T-helper 2 cell (primary cell): ENCODE results near the gene RNASE13.
"Not testable (repeated sequence)": the region's sequence is repeated elsewhere in the genome, so short reads cannot be mapped to it uniquely, and the experiment has no call there.

ENCODE experiments used
- DNase-seq, 5 experiments: peaks; one replicate each; pipeline versions ENCODE4 v3.0.0 to v3.0.0-alpha.2; 2012 to 2022

Gene RNASE13

DNA sequence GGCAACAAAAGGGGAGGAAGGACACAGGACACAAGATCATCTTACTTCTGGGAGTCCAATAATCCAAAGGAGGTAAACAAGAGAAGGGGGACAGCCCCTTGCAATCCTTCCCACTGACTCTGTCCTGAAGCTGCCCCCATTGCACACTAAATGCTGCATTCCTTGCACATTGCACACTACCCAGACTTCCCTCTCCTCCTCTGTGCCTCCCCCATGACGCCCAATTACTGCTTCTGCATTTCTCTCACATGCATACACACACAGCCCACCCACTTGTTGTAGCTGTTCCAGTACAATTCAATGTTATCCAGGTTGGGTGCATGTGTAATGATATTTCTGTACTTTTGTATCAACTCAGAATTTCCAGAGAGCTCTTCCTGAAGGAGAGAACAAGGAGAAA is 15.2 kb downstream of the RNASE13 start:
- no peak for DNase-seq

DNA sequence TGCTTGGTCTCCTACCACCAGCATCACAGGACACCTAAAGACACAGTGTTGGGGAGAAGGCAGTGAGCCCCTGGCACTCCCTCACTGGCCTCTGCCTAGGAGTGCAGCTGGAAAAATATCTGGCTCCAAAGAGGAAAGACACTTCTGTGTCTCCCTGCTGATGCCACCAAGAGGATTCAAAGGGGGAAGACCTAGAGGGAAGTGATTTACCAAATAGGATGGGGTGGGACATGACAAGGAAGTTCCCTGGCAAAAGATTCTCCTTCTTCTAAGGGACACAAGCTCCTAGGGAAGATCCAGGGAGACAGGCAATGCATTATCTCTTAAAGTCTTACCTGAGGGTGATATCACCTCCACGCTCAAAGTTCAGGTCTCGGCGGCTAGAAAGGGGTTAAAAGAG is 15.8 kb downstream of the RNASE13 start:
- DNase-seq, result no peak

- no peak for DNase-seq
Observed at GRCh38 chr14:21018286-21018685, 16.3 kb downstream of the RNASE13 start.

- DNase-seq, result no peak
Observed at GRCh38 chr14:21017528-21018245, 16.9 kb downstream of the RNASE13 start.

- no peak for DNase-seq
Observed at GRCh38 chr14:21016413-21017190, 18.0 kb downstream of the RNASE13 start.

DNA sequence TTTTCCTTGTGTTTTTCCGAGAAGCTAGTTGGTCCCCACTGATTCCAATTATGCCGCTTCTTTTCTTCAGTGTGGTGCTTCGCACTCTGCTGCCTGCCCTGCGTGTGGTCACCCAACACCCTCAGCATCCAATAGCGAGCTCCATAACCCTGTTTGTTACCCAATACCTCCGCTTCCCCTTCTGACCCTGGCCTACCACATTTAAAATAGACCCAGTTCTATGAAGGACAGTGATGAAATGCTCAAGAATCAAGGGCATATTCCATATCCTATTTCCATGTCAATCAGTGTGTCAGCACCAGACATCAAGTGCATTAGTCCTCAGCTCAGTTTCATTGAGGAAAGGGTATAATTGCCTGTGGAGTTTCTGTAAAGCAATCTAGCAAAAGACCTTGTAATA is 19.3 kb downstream of the RNASE13 start:
- DNase-seq, result no peak

- DNase-seq, result peak; percentile 52 to 70 (median 64)
Observed at GRCh38 chr14:21014761-21015190, 19.8 kb downstream of the RNASE13 start.

DNA sequence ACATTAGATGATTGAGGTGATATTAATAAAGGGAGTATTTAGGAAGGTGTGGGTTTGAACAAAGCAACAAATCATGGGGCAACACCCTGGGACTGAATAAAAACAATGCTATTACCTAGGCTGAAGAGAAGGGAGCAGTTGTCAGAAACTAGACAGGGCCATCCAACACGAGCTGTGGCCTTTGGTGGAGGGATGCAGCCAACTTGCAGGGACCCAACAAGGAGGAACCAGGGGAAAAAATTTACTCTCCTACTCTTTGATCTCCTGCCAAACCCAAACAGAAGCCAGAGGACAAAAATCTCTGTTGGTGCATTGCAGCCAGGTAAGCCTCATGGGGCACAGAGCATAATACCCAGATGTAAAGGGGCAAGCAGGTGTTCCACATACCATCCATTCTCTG is 23.5 kb downstream of the RNASE13 start:
- no peak for DNase-seq

- not testable (repeated sequence) for DNase-seq
Observed at GRCh38 chr14:21009721-21010120, 24.9 kb downstream of the RNASE13 start.

GRCh38 chr14:21003788-21004346 is 30.7 kb downstream of the RNASE13 start:
- DNase-seq, result no peak

GRCh38 chr14:21001218-21001617 is 33.4 kb downstream of the RNASE13 start:
- DNase-seq, result no peak

DNA sequence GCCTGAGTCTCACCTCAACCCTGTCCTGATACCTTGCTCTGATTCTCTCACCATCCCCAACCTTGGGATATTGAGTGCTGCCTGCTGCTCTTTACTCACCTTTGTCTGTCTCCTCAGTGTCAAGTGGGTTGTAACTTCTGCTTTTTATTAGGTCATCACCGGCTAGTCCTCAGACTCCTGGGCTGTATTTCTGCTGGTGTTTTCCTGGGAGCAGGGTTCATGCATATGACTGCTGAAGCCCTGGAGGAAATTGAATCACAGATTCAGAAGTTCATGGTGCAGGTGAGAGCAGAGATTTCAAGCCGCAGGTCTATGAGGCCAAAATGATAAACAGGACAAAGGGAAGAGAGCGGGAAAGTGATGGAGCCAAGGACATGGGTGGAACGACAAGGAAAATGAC is 35.0 kb downstream of the RNASE13 start:
- DNase-seq, result no peak

DNA sequence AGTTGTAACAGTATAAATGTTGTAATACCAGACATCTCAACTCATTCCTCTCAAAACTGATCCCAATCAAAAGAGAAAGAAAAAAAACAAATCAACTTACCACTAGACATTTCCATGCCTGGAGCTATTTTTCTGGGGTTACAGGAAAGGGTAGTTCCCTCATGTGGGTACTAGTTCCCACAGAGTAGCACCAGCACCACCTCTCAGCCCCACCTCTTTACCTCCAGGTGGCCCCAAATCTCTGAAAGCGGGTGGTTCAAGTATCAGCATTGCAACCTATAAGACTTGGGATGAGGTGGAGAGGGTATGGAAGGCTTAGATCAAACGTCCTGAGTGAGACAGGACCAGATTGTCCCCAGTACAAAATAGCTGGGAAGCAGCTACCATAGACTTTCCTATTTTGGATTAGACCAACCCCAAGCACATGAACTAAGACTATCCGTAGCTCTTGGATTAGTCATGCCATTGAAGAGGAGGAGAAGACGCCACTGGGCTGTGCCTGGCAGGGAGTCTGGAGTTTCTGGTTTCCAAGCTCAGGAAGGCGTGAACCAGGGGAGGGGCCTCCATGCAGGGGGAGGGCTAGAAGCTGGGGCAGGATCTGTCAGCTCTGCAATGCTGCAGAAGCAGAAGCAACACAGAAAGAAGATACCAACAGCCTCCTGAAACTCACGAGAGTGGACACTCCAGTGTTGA is 35.8 kb downstream of the RNASE13 start, which contains the start of gene SLC39A2:
Gene SLC39A2 (plus strand): TSS at position 620 of the 693 bp plus-strand sequence. CDS start 154 bp downstream, outside the sequence.
- no peak for DNase-seq

- no peak for DNase-seq
Observed at GRCh38 chr14:20998139-20998538, 36.5 kb downstream of the RNASE13 start.

GRCh38 chr14:20997564-20997963 is 37.0 kb downstream of the RNASE13 start:
- DNase-seq, result no peak

- DNase-seq, result no peak
Observed at GRCh38 chr14:20997115-20997514, 37.5 kb downstream of the RNASE13 start.

DNA sequence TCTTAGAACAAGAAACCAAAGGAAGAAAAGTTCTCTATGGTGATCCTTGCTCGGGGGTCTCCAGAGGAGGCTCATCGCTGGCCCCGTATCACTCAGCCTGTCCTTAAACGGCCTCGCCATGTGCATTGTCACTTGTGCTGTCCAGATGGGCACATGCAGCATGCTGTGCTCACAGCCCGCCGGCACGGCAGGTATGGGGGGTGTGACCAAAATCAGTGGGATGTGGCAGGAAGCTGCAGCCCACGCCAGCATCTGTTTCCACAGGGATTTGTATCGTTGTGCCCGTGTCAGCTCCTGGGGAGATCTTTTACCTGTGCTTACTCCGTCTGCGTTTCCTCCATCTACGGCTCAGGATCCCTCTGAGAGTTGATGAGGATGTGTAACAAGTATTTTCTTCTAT is 38.1 kb downstream of the RNASE13 start:
- DNase-seq, result no peak

DNA sequence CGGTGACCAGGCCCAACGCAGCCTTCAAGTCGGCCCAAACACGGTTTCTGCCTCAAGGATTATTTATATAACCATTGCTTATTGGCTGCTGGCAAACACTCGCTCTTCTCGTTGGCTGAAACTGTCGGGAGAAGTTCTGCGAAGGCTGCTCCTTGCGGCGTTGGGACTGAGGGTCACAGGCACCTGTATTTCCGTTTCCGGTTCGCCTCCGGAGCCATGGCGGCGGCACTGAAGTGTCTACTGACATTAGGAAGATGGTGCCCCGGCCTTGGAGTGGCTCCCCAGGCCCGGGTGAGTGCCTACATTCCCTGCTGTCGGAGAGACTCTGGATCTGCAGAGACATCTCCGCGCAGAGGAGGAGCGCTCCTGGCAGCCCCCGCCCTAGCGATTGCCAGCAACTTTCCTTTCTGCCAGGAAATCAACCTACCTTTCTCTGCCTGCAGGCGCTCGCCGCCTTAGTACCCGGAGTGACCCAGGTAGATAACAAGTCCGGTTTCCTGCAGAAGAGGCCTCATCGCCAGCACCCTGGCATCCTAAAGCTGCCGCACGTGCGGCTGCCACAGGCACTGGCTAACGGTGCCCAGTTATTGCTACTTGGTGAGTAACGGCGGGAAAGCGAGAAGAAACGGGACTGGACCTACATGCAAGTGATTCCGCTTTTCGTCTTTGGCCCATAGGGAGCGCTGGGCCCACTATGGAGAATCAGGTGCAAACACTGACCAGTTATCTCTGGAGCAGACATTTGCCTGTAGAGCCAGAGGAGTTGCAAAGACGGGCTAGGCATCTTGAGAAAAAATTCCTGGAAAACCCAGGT is 44.6 kb downstream of the RNASE13 start, which contains the start of gene METTL17:
Gene METTL17 (plus strand): TSS at position 194 of the 814 bp plus-strand sequence. CDS start 23 bp downstream, at position 217.
- DNase-seq, result peak; percentile 60 to 96 (median 77)

- DNase-seq, result no peak
Observed at GRCh38 chr14:20989471-20989786, 45.2 kb downstream of the RNASE13 start.

DNA sequence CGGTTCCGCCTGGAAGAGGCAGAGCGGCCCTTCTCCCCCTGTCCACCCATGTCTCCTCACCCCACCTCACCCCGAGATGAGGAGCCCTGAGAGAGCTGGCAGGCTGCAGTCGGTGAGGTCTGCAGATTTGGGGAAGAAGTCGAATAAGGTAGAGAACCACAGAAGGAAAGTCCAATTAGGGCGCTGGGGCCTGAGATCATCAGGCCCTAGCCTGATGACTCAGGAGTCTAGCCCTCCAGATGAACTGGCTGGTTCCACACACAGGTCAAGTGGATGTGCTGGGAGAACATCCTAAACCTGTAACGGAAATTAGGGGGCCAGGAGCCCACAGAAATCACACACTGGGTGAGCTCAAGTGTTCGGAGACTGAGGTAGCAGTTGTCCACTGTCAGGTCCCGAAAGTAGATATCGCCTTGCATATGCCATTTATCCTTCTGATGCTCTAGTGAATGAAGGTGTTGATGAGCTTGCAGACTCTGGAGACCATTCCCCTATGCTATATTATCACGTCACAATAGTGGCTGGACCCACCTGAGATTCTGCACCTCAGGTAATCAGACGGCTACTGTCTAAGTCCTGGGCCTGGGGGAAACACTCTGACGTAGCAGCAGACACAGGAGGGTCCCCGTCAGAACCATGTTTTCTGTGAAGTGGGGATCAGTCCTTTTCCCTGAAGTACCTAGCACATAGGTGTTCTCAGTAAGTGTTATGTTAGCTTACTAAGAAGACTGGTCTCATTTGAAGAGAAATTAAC is 45.7 kb downstream of the RNASE13 start:
- no peak for DNase-seq

DNA sequence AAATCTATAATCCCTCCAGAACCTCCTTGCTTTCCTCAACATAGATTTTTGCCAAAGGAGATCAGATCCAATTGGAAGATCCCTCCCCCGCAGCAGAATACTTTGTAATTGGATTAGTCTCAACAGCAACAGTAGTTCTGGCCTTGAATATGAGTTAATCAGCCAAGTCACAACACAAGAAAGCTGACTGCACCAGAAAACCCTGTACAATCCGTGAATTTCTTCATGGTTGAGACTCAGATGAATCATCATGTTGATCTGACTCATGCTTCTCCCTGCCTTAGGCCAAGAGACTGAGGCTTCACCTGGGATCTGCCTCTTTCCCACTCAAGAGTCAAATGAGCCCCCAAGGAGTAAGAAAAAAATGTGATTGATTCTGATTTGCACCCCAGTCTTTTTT is 47.8 kb downstream of the RNASE13 start:
- no peak for DNase-seq
